H1 (cell line): ENCODE results near the gene STAG1. TPM values are rescaled to one million over a fixed set of nuclear protein-coding genes. Genes with fewer than 3 reads are reported as not detected.

Experiments used
- CTCF ChIA-PET: fragments of 300-600 bp; sonication (Branson Sonifier 250); formaldehyde crosslinking; loops from one replicate; lab custom pipeline; 2021; ENCODE audit not compliant: partially characterized antibody; lab: Charles Lee
- POLR2A ChIA-PET: fragments of 300-600 bp; sonication (Branson Sonifier 250); formaldehyde crosslinking; loops from one replicate; lab custom pipeline; 2021; ENCODE audit warnings: inconsistent platforms; ENCODE audit not compliant: partially characterized antibody; lab: Charles Lee
- DNase-seq, 2 experiments: peaks; one replicate each; pipeline versions ENCODE4 v3.0.0 to v3.0.0-alpha.2; 2010 to 2022; ENCODE audit warnings: low spot score in 2 of 2, low read depth in 1 of 2, mixed read lengths in 1 of 2
- FAIRE-seq: peaks from 2 replicates; lab custom pipeline; 2011; peaks lifted over from hg19 to GRCh38; lab: Jason Lieb, UNC
- H2AFZ ChIP-seq: 2 replicates; pipeline ENCODE4 v1.8.1; 2012; ENCODE audit warnings: low read length, inconsistent platforms
- H2AK5ac ChIP-seq: 2 replicates; pipeline ENCODE4 v1.6.1; 2013; ENCODE audit warnings: low read depth, low read length
- H2BK120ac ChIP-seq: replicated peaks from 2 replicates; pipeline ENCODE3; 2013; ENCODE audit warnings: low read depth, low read length, inconsistent platforms
- H2BK12ac ChIP-seq: 2 replicates; pipeline ENCODE4 v1.6.1; 2013; ENCODE audit warnings: low read depth, low read length
- H2BK15ac ChIP-seq: 2 replicates; pipeline ENCODE4 v1.6.1; 2013; ENCODE audit warnings: low read length
- H2BK20ac ChIP-seq: 2 replicates; pipeline ENCODE4 v1.6.1; 2013; ENCODE audit warnings: low read length
- H2BK5ac ChIP-seq: 2 replicates; pipeline ENCODE4 v1.6.1; 2013; ENCODE audit warnings: low read depth, low read length
- H3K14ac ChIP-seq: 2 replicates; pipeline ENCODE4 v1.6.1; 2013; ENCODE audit warnings: inconsistent platforms; ENCODE audit not compliant: insufficient read length
- H3K18ac ChIP-seq: 2 replicates; pipeline ENCODE4 v1.6.1; 2013; ENCODE audit warnings: low read length; ENCODE audit errors: extremely low read depth
- H3K23ac ChIP-seq: 2 replicates; pipeline ENCODE4 v1.6.1; 2013; ENCODE audit warnings: inconsistent platforms; ENCODE audit not compliant: insufficient read length
- H3K23me2 ChIP-seq: 2 replicates; pipeline ENCODE4 v1.6.1; 2013; ENCODE audit warnings: low read depth, low read length
- H3K27ac ChIP-seq: 2 replicates; pipeline ENCODE4 v1.6.1; 2011; ENCODE audit warnings: low read depth, low read length, inconsistent platforms
- H3K27me3 ChIP-seq, 4 experiments: replicated peaks in 1 of 4; 1 replicate in 1 of 4; 2 replicates in 3 of 4; pipeline versions ENCODE4 v1.6.1 to v1.8.1; 2011 to 2013; ENCODE audit warnings: low read length in 3 of 4, mild to moderate bottlenecking in 3 of 4, inconsistent platforms in 2 of 4, mixed read lengths in 2 of 4, moderate library complexity in 1 of 4; ENCODE audit not compliant: control insufficient read depth in 3 of 4, insufficient read depth in 3 of 4; ENCODE audit errors: extremely low read depth in 1 of 4
- H3K36me3 ChIP-seq, 4 experiments: 2 replicates each; pipeline versions ENCODE4 v1.6.1 to v1.8.1; 2011 to 2013; ENCODE audit warnings: mild to moderate bottlenecking in 4 of 4, low read length in 3 of 4, moderate library complexity in 2 of 4, control low read depth in 1 of 4, inconsistent platforms in 1 of 4; ENCODE audit not compliant: insufficient read depth in 4 of 4, control insufficient read depth in 2 of 4
- H3K4ac ChIP-seq: replicated peaks from 2 replicates; pipeline ENCODE3; 2013; ENCODE audit warnings: low read length, low read depth, mixed read lengths, inconsistent platforms; ENCODE audit not compliant: insufficient read length
- H3K4me1 ChIP-seq, 4 experiments: replicated peaks in 1 of 4; 1 replicate in 1 of 4; 2 replicates in 3 of 4; pipeline versions ENCODE4 v1.6.1 to v1.8.1; 2011 to 2013; ENCODE audit warnings: low read length in 3 of 4, inconsistent platforms in 2 of 4, mixed read lengths in 1 of 4; ENCODE audit not compliant: insufficient read depth in 4 of 4, control insufficient read depth in 3 of 4
- H3K4me2 ChIP-seq, 2 experiments: 2 replicates each; pipeline versions ENCODE4 v1.6.1 to v1.8.1; 2011 to 2013; ENCODE audit warnings: low read depth in 2 of 2, low read length in 2 of 2, control low read depth in 1 of 2, inconsistent platforms in 1 of 2, mild to moderate bottlenecking in 1 of 2; ENCODE audit not compliant: insufficient read depth in 1 of 2
- H3K4me3 ChIP-seq, 4 experiments: fragments of 200-600, 300-600 bp in 1 of 4; sonication (generic), shearing (Covaris generic), sonication (Bioruptor Twin) in 1 of 4; 2 replicates each; pipeline versions ENCODE4 v1.5.1 to v1.8.1; 2011 to 2016; ENCODE audit warnings: low read length in 4 of 4, low read depth in 3 of 4, control low read depth in 2 of 4, inconsistent platforms in 2 of 4, mild to moderate bottlenecking in 2 of 4, mixed read lengths in 1 of 4, moderate library complexity in 1 of 4; ENCODE audit not compliant: insufficient read depth in 2 of 4; ENCODE audit errors: extremely low read depth in 1 of 4
- H3K56ac ChIP-seq: replicated peaks from 2 replicates; pipeline ENCODE3; 2013; ENCODE audit warnings: low read depth, mild to moderate bottlenecking, mixed read lengths, low read length, inconsistent platforms; ENCODE audit not compliant: insufficient read length
- H3K79me1 ChIP-seq: 2 replicates; pipeline ENCODE4 v1.6.1; 2013; ENCODE audit warnings: low read depth, low read length, control low read depth
- H3K79me2 ChIP-seq, 2 experiments: 2 replicates each; pipeline versions ENCODE4 v1.6.1 to v1.8.1; 2012 to 2013; ENCODE audit warnings: low read length in 2 of 2, mild to moderate bottlenecking in 2 of 2, inconsistent platforms in 1 of 2; ENCODE audit not compliant: insufficient read depth in 2 of 2, control insufficient read depth in 1 of 2
- H3K9ac ChIP-seq, 4 experiments: replicated peaks in 1 of 4; 1 replicate in 1 of 4; 2 replicates in 3 of 4; pipeline versions ENCODE4 v1.6.1 to v1.8.1; 2011 to 2013; ENCODE audit warnings: low read depth in 3 of 4, low read length in 3 of 4, control low read depth in 2 of 4, mild to moderate bottlenecking in 2 of 4, moderate library complexity in 2 of 4, inconsistent platforms in 1 of 4; ENCODE audit errors: extremely low read depth in 1 of 4
- H3K9me3 ChIP-seq, 2 experiments: 2 replicates each; pipeline versions ENCODE4 v1.6.1 to v1.8.1; 2012 to 2013; ENCODE audit warnings: mild to moderate bottlenecking in 2 of 2, moderate library complexity in 2 of 2, control low read depth in 1 of 2, inconsistent platforms in 1 of 2, low read depth in 1 of 2, low read length in 1 of 2, mixed read lengths in 1 of 2; ENCODE audit not compliant: insufficient read depth in 2 of 2
- H4K20me1 ChIP-seq, 2 experiments: replicated peaks in 1 of 2; 2 replicates each; pipeline versions ENCODE3 to v1.8.1; 2011 to 2013; ENCODE audit warnings: inconsistent platforms in 2 of 2, low read length in 2 of 2, mild to moderate bottlenecking in 1 of 2; ENCODE audit not compliant: insufficient read depth in 2 of 2, control insufficient read depth in 1 of 2
- H4K5ac ChIP-seq: 2 replicates; pipeline ENCODE4 v1.6.1; 2013; ENCODE audit warnings: low read length, low read depth, mixed read lengths, inconsistent platforms; ENCODE audit not compliant: insufficient read length
- H4K8ac ChIP-seq: 2 replicates; pipeline ENCODE4 v1.8.0; 2013; ENCODE audit warnings: mild to moderate bottlenecking, moderate library complexity, low read length, inconsistent platforms; ENCODE audit not compliant: insufficient read depth; ENCODE audit errors: extremely low read depth
- H4K91ac ChIP-seq: replicated peaks from 2 replicates; pipeline ENCODE3; 2013; ENCODE audit warnings: low read length, mixed read lengths, inconsistent platforms; ENCODE audit not compliant: insufficient read length
- BACH1 ChIP-seq: IDR thresholded peaks from 2 replicates; pipeline ENCODE4 v1.6.1; 2012; ENCODE audit warnings: low read length, improper control_type of control experiment
- BCL11A ChIP-seq, 2 experiments: IDR thresholded peaks; one replicate each; pipeline ENCODE4 v1.6.1; 2011; ENCODE audit warnings: low read depth in 2 of 2, low read length in 2 of 2, mild to moderate bottlenecking in 2 of 2
- CHD1 ChIP-seq: IDR thresholded peaks from 2 replicates; pipeline ENCODE4 v1.6.1; 2012; ENCODE audit warnings: low read depth, low read length, improper control_type of control experiment
- CTBP2 ChIP-seq: IDR thresholded peaks from 2 replicates; pipeline ENCODE4 v1.7.0; 2011; ENCODE audit warnings: borderline replicate concordance, mild to moderate bottlenecking, moderate library complexity, mixed read lengths, low read length; ENCODE audit not compliant: insufficient read depth, insufficient read length
- NRF1 ChIP-seq: IDR thresholded peaks from 2 replicates; pipeline ENCODE4 v1.6.1; 2011; ENCODE audit warnings: mild to moderate bottlenecking, low read depth, low read length, improper control_type of control experiment
- RAD21 ChIP-seq, 2 experiments: IDR thresholded peaks in 1 of 2; conservative IDR thresholded peaks in 1 of 2; 2 replicates each; pipeline ENCODE4 v1.6.1; 2011; ENCODE audit warnings: low read depth in 2 of 2, low read length in 2 of 2, improper control_type of control experiment in 1 of 2, inconsistent platforms in 1 of 2, mild to moderate bottlenecking in 1 of 2, moderate library complexity in 1 of 2
- SIN3A ChIP-seq, 2 experiments: IDR thresholded peaks in 1 of 2; conservative IDR thresholded peaks in 1 of 2; 2 replicates each; pipeline ENCODE4 v1.6.1; 2011 to 2012; ENCODE audit warnings: low read length in 2 of 2, improper control_type of control experiment in 1 of 2, low read depth in 1 of 2, mild to moderate bottlenecking in 1 of 2
- TAF1 ChIP-seq: IDR thresholded peaks from 2 replicates; pipeline ENCODE4 v1.6.1; 2011; ENCODE audit warnings: mild to moderate bottlenecking, low read depth, low read length
- WGBS, 2 experiments: shearing (Covaris generic) in 1 of 2; methylation state at CpG; one replicate each; pipeline versions ENCODE4 v1.1.6 to v1.1.7; 2013 to 2015; ENCODE audit warnings: low lambda C conversion rate in 2 of 2, mixed read lengths in 2 of 2, inconsistent platforms in 1 of 2, low coverage in 1 of 2, missing lambda C conversion rate in 1 of 2; ENCODE audit not compliant: insufficient replicate concordance in 2 of 2, insufficient coverage in 1 of 2, insufficient read length in 1 of 2; ENCODE audit errors: extremely low coverage in 1 of 2, missing lambda C conversion rate in 1 of 2; 5-methylcytosine and 5-hydroxymethylcytosine counted together
- polyA plus RNA-seq, 7 experiments: library from polyadenylated mRNA; depleted of rRNA in 3 of 7; stranded (reverse) in 5 of 7; unstranded in 2 of 7; fragments of >200 nt in 5 of 7; fragments of 200-250 nt in 2 of 7; gene quantifications; 1 replicate in 5 of 7; 2 replicates in 1 of 7; 4 replicates in 1 of 7; pipeline versions ENCODE4 v1.2.1 to v1.2.3, GENCODE V29; 2011 to 2013; ENCODE audit warnings: missing spikeins in 2 of 7, mixed read lengths in 2 of 7
- total RNA-seq: library from RNA; stranded (reverse); fragmentation: NEBNext Ultra II Directional; extraction: Animal tissue kit (Norgen Biotek cat#: 25700); gene quantifications from 2 replicates; pipeline ENCODE4 v1.2.1, GENCODE V29; 2021
- TF ChIP-seq, protein P1 (sequence below): IDR thresholded peaks from 2 replicates; pipeline ENCODE4 v1.6.1; 2012; ENCODE audit warnings: inconsistent platforms
- TF ChIP-seq, protein P2 (sequence below): IDR thresholded peaks from 2 replicates; pipeline ENCODE4 v1.6.1; 2012; ENCODE audit warnings: low read length, inconsistent platforms
- TF ChIP-seq, protein P3 (sequence below): IDR thresholded peaks from 2 replicates; pipeline ENCODE4 v1.6.1; 2012; ENCODE audit warnings: inconsistent platforms

STAG1 gene
- total and polyA plus RNA-seq, 2 of the 8 experiments (the other 6 are each of a cell fraction or from before 2014, with no cell fraction given): 4.6 to 23.4 TPM

DNA sequence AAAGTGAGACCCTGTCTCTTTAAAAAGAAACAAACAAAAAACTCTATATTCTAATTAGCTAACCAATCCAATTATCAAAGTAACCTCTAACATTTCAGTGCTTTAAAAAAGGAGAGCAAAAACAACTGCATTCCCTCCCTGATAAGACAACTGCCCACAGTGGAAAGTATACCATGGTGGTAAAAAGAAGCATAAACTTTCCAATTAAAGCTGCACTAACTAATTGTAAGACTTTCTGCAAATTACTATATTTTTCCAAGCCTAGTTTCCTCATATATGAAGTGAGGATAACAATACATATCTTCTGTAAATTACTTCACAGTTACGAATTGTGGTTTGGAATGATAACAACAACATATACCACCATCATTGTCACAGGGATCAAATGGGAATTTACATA is 35.5 kb downstream of the STAG1 start:
- Histone ChIP-seq H3K27me3 (no peaks in the 10 kb centered on the region), H3K14ac (no peak overlapping the region), H3K4ac (no peak overlapping the region), H2BK12ac (no peak overlapping the region), H2BK20ac (no peak overlapping the region), H4K20me1 (no peaks in the 10 kb centered on the region), H3K4me3 (no peak overlapping the region), H2BK5ac (no peak overlapping the region), H3K4me1 (no peaks in the 10 kb centered on the region), H3K27ac (no peak overlapping the region), H3K18ac (no peak overlapping the region), H3K79me2 (peaks cover 0 to 80% of the 10 kb centered on the region in 2 experiments; a peak in 2 of 4 replicates), H3K9me3 (no peaks in the 10 kb centered on the region), H3K9ac (no peak overlapping the region), H2BK15ac (no peak overlapping the region), H2AK5ac (no peak overlapping the region), H3K36me3 (no peaks in the 10 kb centered on the region), H2BK120ac (no peak overlapping the region), H4K8ac (no peak overlapping the region), H3K56ac (no peak overlapping the region), H3K4me2 (no peak overlapping the region), H4K91ac (peak overlapping the region; percentile 73), H3K79me1 (0 out of 2 replicates have a peak, but pooled peaks cover 2% of the 10 kb centered on the region), H3K23me2 (no peaks in the 10 kb centered on the region), H4K5ac (no peak overlapping the region), H2AFZ (no peak overlapping the region), H3K23ac (no peak overlapping the region)
- WGBS, 2 experiments: 92% methylated on average over 1 of the region's 1 CpG; no CpG with 5 or more reads in 1 of the 2 experiments
- CTCF ChIA-PET: interaction anchor here (0.6 to 1.2 kb wide), 2 partner anchors 36 to 146 kb away, joined by 3 to 4 read pairs; partner anchors contain the start of gene STAG1
- DNase-seq: no peak
- POLR2A ChIA-PET: no interaction called here
- no peak for FAIRE-seq
- TF ChIP-seq SIN3A (conservative IDR thresholded peaks at IDR 0.05 in 1 of 2, IDR thresholded peaks at IDR 0.05 in 1 of 2; ENCODE audit: low read depth in 1 of 2, low read length in 2 of 2) (no peak), BACH1 (no peak), RAD21 (IDR thresholded peaks at IDR 0.05 in 1 of 2, conservative IDR thresholded peaks at IDR 0.05 in 1 of 2; ENCODE audit: low read depth in 2 of 2, low read length in 2 of 2) (no peak), CTBP2 (no peak), TAF1 (no peak), CHD1 (no peak), BCL11A (IDR thresholded peaks at IDR 0.05; ENCODE audit: low read depth in 2 of 2, low read length in 2 of 2) (no peak), NRF1 (no peak)
- TF ChIP-seq, protein P1, sequence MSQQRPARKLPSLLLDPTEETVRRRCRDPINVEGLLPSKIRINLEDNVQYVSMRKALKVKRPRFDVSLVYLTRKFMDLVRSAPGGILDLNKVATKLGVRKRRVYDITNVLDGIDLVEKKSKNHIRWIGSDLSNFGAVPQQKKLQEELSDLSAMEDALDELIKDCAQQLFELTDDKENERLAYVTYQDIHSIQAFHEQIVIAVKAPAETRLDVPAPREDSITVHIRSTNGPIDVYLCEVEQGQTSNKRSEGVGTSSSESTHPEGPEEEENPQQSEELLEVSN: no peak
- TF ChIP-seq, protein P2, sequence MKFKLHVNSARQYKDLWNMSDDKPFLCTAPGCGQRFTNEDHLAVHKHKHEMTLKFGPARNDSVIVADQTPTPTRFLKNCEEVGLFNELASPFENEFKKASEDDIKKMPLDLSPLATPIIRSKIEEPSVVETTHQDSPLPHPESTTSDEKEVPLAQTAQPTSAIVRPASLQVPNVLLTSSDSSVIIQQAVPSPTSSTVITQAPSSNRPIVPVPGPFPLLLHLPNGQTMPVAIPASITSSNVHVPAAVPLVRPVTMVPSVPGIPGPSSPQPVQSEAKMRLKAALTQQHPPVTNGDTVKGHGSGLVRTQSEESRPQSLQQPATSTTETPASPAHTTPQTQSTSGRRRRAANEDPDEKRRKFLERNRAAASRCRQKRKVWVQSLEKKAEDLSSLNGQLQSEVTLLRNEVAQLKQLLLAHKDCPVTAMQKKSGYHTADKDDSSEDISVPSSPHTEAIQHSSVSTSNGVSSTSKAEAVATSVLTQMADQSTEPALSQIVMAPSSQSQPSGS: no peak
- TF ChIP-seq, protein P3, sequence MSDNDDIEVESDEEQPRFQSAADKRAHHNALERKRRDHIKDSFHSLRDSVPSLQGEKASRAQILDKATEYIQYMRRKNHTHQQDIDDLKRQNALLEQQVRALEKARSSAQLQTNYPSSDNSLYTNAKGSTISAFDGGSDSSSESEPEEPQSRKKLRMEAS: no peak
